HepG2 (cell line): ENCODE results near the gene ARL4D. TPM values are rescaled to one million over a fixed set of nuclear protein-coding genes. Genes with fewer than 3 reads are reported as not detected.

ENCODE experiments used
- AFF4 ChIP-seq: sonication (generic); formaldehyde crosslinking; IDR thresholded peaks from 2 replicates; pipeline ENCODE4 v1.4.0; 2020; ENCODE audit warnings: missing genetic modification reagents
- CREM ChIP-seq, 2 experiments: sonication (generic) in 1 of 2; formaldehyde crosslinking in 1 of 2; IDR thresholded peaks; 2 replicates each; pipeline versions ENCODE4 v1.4.0 to v1.6.1; 2016 to 2020; ENCODE audit warnings: antibody characterized with exemption in 1 of 2, mild to moderate bottlenecking in 1 of 2, missing genetic modification reagents in 1 of 2
- ETV5 ChIP-seq: IDR thresholded peaks from 2 replicates; pipeline ENCODE4 v1.6.1; 2018; ENCODE audit warnings: missing biosample characterization, missing genetic modification reagents, inconsistent platforms, borderline replicate concordance
- HMGXB3 ChIP-seq: sonication (generic); formaldehyde crosslinking; IDR thresholded peaks from 2 replicates; pipeline ENCODE4 v1.4.0; 2020; ENCODE audit warnings: missing genetic modification reagents, borderline replicate concordance
- MIXL1 ChIP-seq: IDR thresholded peaks from 2 replicates; pipeline ENCODE4 v1.6.1; 2016
- SPEN ChIP-seq: sonication (generic); formaldehyde crosslinking; IDR thresholded peaks from 2 replicates; pipeline ENCODE4 v1.5.1; 2020; ENCODE audit warnings: low read depth, mild to moderate bottlenecking, missing genetic modification reagents
- TP53 ChIP-seq: sonication (generic); formaldehyde crosslinking; conservative IDR thresholded peaks from 2 replicates; pipeline ENCODE4 v1.4.0; 2020; ENCODE audit warnings: missing genetic modification reagents
- ZBTB21 ChIP-seq: sonication (generic); formaldehyde crosslinking; IDR thresholded peaks from 2 replicates; pipeline ENCODE4 v1.4.0; 2020; ENCODE audit warnings: missing genetic modification reagents
- ZFP36L1 ChIP-seq: sonication (generic); formaldehyde crosslinking; IDR thresholded peaks from 2 replicates; pipeline ENCODE4 v1.8.0; 2022; ENCODE audit warnings: mild to moderate bottlenecking, missing genetic modification reagents, moderate library complexity
- ZNF260 ChIP-seq: sonication (generic); formaldehyde crosslinking; IDR thresholded peaks from 2 replicates; pipeline ENCODE4 v1.4.0; 2020; ENCODE audit warnings: missing genetic modification reagents, low read depth, mild to moderate bottlenecking, borderline replicate concordance
- ZNF670 ChIP-seq: sonication (generic); formaldehyde crosslinking; IDR thresholded peaks from 2 replicates; pipeline ENCODE4 v1.8.0; 2022; ENCODE audit warnings: mild to moderate bottlenecking, missing genetic modification reagents, borderline replicate concordance
- ZNF724P ChIP-seq: sonication (generic); formaldehyde crosslinking; IDR thresholded peaks from 2 replicates; pipeline ENCODE4 v1.8.0; 2022; ENCODE audit warnings: missing genetic modification reagents, borderline replicate concordance
- polyA plus RNA-seq, 8 experiments: library from polyadenylated mRNA; depleted of rRNA in 3 of 8; stranded (reverse) in 7 of 8; unstranded in 1 of 8; fragments of >200 nt; fragmentation: Illumina TruSeq in 4 of 8; extraction: Trizol in 4 of 8; gene quantifications; 2 replicates each; pipeline versions ENCODE4 v1.2.1 to v1.2.3, GENCODE V29; 2011 to 2016; ENCODE audit warnings: low read depth in 4 of 8, missing spikeins in 1 of 8, mixed read lengths in 1 of 8; ENCODE audit not compliant: insufficient read depth in 1 of 8
- total RNA-seq, 5 experiments: library from RNA; depleted of rRNA; stranded (reverse); fragments of >200 nt; fragmentation: Illumina TruSeq; extraction: Trizol; gene quantifications; 2 replicates each; pipeline ENCODE4 v1.2.3, GENCODE V29; 2016; ENCODE audit warnings: low read depth in 1 of 5
- TF ChIP-seq, protein P1 (sequence below): sonication (generic); formaldehyde crosslinking; IDR thresholded peaks from 2 replicates; pipeline ENCODE4 v1.8.0; 2022; ENCODE audit warnings: low read depth, missing genetic modification reagents
- TF ChIP-seq, protein P2 (sequence below): sonication (generic); formaldehyde crosslinking; IDR thresholded peaks from 2 replicates; pipeline ENCODE4 v1.4.0; 2020; ENCODE audit warnings: mild to moderate bottlenecking, missing genetic modification reagents
- TF ChIP-seq, protein P3 (sequence below): sonication (generic); formaldehyde crosslinking; IDR thresholded peaks from 2 replicates; pipeline ENCODE4 v1.4.0; 2020; ENCODE audit warnings: missing genetic modification reagents

Gene ARL4D
- total and polyA plus RNA-seq, 2 of the 13 experiments (the other 11 are each of a cell fraction or from before 2014, with no cell fraction given): 9.0 to 25.9 TPM

DNA sequence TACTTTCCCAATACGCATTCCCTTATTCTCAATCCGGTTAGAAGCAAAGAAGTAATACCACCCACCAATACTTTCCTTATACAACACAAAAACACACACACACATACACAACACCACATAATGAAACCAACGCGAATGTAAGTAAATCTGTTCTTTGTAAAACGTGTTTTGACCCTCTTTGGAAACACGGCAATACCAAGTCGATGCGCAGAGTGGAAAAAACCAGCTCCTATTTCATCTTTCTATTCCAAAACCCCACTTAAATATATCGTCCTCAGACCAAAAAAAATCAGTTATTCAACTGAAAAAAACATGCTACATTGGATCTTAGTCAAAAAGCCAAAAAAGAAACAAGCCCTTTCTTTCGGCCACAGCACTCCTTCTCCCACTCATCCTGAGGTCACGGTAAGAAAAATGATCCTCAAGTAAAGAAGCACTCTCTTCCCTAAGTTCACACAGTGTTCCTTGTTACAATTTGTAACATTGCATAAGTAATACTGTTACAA is 31.0 kb upstream of the ARL4D start (continued):
- TF ChIP-seq AFF4 (CRISPR knock-in tag): peak; percentile 93; the same call in 1 of the 2 replicates
- 0 out of 2 replicates have a peak, but pooled peaks have one; percentile 13 for TF ChIP-seq ETV5
- TF ChIP-seq, protein P1, sequence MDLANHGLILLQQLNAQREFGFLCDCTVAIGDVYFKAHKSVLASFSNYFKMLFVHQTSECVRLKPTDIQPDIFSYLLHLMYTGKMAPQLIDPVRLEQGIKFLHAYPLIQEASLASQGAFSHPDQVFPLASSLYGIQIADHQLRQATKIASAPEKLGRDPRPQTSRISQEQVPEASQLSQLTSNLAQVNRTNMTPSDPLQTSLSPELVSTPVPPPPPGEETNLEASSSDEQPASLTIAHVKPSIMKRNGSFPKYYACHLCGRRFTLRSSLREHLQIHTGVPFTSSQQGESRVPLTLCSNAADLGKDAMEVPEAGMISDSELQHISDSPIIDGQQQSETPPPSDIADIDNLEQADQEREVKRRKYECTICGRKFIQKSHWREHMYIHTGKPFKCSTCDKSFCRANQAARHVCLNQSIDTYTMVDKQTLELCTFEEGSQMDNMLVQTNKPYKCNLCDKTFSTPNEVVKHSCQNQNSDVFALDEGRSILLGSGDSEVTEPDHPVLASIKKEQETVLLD: peak; percentile 59; the same call in 1 of the 2 replicates
- TF ChIP-seq HMGXB3 (CRISPR knock-in tag): peak; percentile 79; the same call in 1 of the 2 replicates
- 0 out of 2 replicates have a peak, but pooled peaks have one; percentile 32 for TF ChIP-seq ZNF670 (CRISPR knock-in tag)
- TF ChIP-seq ZNF724P: no peak
- peak; percentile 40; the same call in 1 of the 2 replicates for TF ChIP-seq ZBTB21 (CRISPR knock-in tag)
- TF ChIP-seq, protein P2, sequence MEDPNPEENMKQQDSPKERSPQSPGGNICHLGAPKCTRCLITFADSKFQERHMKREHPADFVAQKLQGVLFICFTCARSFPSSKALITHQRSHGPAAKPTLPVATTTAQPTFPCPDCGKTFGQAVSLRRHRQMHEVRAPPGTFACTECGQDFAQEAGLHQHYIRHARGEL (CRISPR knock-in tag): no peak
- no peak; the same call in 1 of the 2 replicates for TF ChIP-seq TP53 (CRISPR knock-in tag)
- peak; percentile 66 for TF ChIP-seq MIXL1 (CRISPR knock-in tag)
- TF ChIP-seq, protein P3, sequence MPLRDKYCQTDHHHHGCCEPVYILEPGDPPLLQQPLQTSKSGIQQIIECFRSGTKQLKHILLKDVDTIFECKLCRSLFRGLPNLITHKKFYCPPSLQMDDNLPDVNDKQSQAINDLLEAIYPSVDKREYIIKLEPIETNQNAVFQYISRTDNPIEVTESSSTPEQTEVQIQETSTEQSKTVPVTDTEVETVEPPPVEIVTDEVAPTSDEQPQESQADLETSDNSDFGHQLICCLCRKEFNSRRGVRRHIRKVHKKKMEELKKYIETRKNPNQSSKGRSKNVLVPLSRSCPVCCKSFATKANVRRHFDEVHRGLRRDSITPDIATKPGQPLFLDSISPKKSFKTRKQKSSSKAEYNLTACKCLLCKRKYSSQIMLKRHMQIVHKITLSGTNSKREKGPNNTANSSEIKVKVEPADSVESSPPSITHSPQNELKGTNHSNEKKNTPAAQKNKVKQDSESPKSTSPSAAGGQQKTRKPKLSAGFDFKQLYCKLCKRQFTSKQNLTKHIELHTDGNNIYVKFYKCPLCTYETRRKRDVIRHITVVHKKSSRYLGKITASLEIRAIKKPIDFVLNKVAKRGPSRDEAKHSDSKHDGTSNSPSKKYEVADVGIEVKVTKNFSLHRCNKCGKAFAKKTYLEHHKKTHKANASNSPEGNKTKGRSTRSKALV: 0 out of 2 replicates have a peak, but pooled peaks have one; percentile 30
- TF ChIP-seq SPEN (CRISPR knock-in tag): 0 out of 2 replicates have a peak, but pooled peaks have one; percentile 17
- no peak for TF ChIP-seq ZNF260 (CRISPR knock-in tag)
- peak; percentile 79; the same call in 1 of the 2 replicates for TF ChIP-seq CREM (IDR thresholded peaks at IDR 0.05)
- TF ChIP-seq CREM (CRISPR knock-in tag; IDR thresholded peaks at IDR 0.05): no peak
- 0 out of 2 replicates have a peak, but pooled peaks have one; percentile 15 for TF ChIP-seq ZFP36L1 (CRISPR knock-in tag)
